Hair follicle dermal papilla cell (primary cell): ENCODE results near the gene LRRC58. TPM values are rescaled to one million over a fixed set of nuclear protein-coding genes. Genes with fewer than 3 reads are reported as not detected.

Source experiments
- total RNA-seq: library from RNA; depleted of rRNA; stranded (reverse); fragments of >200 nt; gene quantifications from 2 replicates; pipeline ENCODE4 v1.2.3, GENCODE V29; 2012

LRRC58 gene
- total RNA-seq = 39.7 and 48.4 TPM in 2 replicates

DNA sequence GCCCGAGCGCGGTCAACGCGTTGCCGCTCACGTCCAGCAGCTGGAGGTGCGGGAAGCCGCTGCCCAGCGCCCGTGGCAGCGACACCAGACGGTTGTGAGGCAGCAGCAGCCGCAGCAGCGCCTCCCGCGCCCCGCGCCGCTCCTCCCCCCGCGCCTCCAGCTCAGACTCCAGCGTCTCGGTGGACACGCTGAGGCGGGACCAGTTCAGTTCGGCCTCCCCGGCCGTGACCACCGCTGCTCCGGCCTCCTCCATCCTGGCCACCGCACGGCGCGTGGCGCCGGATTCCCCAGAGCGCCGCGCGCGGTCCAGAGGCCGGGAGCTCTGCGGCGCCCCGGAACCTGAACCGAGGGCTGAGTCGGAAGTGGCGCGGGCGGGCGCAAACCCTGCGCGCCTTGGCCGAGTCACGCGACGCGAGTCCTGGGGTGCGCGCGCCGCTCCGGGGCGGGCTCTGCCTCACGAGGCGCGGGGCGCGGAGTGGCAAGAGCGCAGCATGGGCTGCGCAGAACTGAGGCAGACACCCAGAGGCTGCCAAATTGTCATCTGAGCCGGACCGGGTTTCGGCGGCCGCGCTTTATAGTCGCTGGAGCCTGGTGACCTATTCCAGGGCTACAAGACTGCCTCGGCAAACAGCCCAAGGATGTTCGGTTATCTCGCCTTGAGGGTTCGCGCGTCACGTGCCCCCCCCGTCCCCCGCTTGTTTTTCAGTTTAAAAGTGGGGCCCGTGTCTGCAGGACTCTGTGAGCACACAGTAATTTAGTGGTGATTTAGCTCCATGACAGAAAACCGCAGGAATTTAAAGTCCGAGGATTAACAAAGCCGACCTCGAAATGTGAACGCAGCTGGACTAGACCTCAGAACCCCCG lies at the start of gene LRRC58:
Gene LRRC58 (minus strand): TSS at position 364 of the 864 bp plus-strand sequence. CDS start 111 bp downstream, at position 253.

GRCh38 chr3:120284747-120285507 lies 64.2 kb downstream of the LRRC58 start, which contains the start of gene GPR156:
Gene GPR156 (minus strand): TSS chr3:120285222. CDS start chr3:120244098, 41,124 bp downstream.

Other genes starting within 250 kb of the LRRC58 start
- 1.5 TPM in 2 replicates for gene GPR156, start 64.1 kb downstream of the LRRC58 start, total RNA-seq
- 1,778 and 1,826 TPM in 2 replicates for gene FSTL1, start 101.6 kb upstream of the LRRC58 start, total RNA-seq
- gene NDUFB4, start 247.0 kb upstream of the LRRC58 start, total RNA-seq = 18.2 and 20.3 TPM in 2 replicates